DND-41 (cell line): ENCODE data around the gene MYCN.
"Not testable (repeated sequence)": the region's sequence is repeated elsewhere in the genome, so short reads cannot be mapped to it uniquely, and the experiment has no call there.

Experiments used
- CTCF ChIP-seq: IDR thresholded peaks from 2 replicates; pipeline ENCODE4 v1.5.1; 2012; ENCODE audit warnings: borderline replicate concordance, low read length, moderate library complexity, mild to moderate bottlenecking; ENCODE audit not compliant: poor library complexity, severe bottlenecking; ENCODE audit errors: extremely low read depth
- EZH2 ChIP-seq: IDR thresholded peaks from 3 replicates; pipeline ENCODE4 v1.6.1; 2012; ENCODE audit warnings: borderline replicate concordance, low read depth, mild to moderate bottlenecking, moderate library complexity, low read length, inconsistent platforms; ENCODE audit not compliant: severe bottlenecking

- not testable (repeated sequence) for TF ChIP-seq CTCF, EZH2
These were observed 29.1 kb upstream of the MYCN start for GRCh38 chr2:15911270-15911669.
